Pons (tissue), 1 donor: ENCODE measurements around the gene PKP3.
A peak's percentile ranks its signal among the peaks of the same experiment; 100 is the strongest.

Experiments used
- DNase-seq: peaks from one replicate; pipeline ENCODE4 v3.0.0-alpha.2; 2016; ENCODE audit warnings: low spot score

The PKP3 gene

GRCh38 chr11:444396-445144 lies 50.6 kb downstream of the PKP3 start:
- no peak for DNase-seq

DNA sequence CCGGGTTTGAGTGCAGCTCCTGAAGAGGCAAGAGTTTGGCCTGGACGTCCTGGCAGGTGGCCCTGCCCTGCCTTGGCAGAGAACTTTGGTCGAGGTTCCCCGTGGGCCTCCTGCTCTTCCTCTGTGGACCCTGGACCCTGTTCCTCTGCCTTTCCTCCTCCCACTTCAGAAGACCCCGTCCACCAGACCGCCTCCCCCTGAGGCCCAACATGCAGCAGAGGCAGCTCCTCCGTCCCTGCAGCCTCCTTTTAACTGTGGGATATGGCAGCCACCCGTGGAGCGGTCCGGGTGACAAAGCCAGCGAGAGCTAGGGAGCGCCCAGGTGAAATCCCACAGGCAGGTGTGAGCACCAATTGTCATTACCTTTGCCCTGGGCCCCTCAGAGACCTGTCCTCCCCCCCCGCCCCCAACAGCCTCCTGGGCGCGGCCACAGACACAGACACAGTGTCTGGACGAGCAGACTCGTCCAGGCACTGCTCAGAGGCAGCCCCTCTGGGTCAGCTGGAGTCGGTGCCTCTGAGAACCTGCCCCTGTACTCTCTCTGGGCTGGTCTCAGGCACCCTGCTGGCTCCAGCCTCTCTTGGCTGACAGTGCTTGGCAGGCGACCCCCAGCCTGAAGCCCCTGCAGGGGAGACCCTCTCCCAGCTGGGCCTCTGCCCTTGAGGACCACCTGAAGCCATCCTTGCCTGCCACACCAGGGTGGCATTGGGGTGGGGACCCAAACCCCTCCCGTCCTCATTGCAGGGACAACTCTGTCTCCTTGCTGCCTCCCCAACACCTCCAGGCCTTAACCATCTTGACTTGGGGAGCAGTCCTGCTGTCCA lies 52.0 kb downstream of the PKP3 start:
- no peak for DNase-seq

DNA sequence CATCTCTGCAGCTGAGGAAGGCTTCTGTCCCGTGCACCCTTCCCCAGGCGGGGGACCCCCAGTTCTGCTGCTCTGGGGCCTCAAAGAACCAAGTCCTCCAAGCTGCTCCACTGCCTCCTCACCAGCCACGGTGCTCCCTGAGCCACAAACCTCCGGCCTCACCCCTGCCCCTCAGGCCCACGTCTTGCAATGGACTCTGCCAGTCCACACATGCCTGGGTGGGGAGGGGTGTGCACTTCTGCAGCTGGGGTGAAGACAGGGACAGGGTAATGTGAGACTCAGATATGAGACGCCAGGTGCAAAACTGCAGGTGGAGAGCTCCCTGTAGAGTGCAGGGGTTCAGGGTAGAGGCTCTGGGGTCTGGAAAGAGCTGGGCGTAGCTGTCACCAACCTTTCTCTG lies 52.9 kb downstream of the PKP3 start:
- DNase-seq, result no peak

- peak; percentile 90 for DNase-seq
Measured at GRCh38 chr11:447923-448731, 54.1 kb downstream of the PKP3 start.

DNA sequence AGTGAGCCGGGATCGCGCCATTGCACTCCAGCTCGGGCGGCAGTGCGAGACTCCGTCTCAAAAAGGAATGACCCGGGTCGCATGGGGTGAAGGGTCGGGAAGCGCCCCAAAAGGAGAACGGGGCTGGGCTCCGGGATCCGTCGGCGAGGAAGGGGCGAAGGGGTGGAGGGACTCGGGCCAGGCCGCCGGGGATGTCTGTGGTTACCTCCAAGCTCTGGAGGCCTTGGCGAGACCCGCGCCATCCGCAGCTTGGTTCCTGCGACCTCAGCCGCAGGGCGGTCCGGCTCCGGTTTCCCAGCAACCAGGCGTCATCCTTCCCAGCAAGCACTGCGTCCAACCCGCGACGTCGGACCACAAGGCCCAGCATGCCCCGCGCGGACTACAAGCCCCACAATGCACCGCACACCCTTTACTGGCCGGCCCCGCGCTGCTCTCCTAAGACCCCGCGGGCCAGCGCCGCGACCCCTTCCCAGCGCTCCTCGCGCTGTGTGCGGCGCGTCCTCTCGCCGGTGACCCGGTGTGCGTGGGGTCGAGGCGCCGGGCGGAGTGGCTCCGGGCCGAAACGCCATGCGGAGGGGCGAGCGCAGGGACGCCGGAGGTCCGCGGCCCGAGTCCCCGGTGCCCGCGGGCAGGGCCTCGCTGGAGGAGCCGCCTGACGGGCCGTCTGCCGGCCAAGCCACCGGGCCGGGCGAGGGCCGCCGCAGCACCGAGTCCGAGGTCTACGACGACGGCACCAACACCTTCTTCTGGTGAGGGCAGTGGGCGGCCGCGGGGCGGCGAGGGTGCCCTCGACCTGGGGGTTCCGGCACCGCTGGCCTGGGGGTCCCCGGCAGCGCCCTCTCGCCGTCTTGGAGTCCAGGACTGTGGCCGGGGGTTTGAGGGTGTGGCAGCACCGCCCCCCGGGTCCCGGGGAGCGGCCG lies 56.1 kb downstream of the PKP3 start, which contains the start of gene PTDSS2:
Gene PTDSS2, plus strand, starts transcription at position 391 of the 920 bp plus-strand sequence. Its CDS starts 177 bp downstream, at position 568.
- DNase-seq, result peak; percentile 89

- DNase-seq, result peak; percentile 70
Measured at GRCh38 chr11:450809-451451, 56.9 kb downstream of the PKP3 start.

DNA sequence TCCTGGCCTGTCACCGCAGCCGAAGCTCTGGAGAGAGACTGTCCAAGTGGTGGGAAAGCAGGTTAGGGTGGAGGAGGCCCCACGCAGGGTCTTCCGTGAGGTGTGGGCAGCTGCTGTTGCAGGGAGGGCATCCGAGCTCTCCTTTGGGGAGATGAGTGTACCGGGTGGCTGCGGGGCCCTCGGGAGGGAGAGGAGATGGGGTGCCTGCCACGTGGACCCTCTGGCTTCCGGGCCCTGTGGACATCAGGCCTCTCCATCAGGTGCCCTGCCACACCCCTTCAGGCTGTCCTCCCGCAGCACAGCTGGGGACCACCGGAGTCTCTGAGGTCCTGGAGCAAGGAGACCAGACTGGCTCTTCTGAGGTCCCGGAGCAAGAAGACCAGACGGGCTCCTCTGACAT lies 57.7 kb downstream of the PKP3 start:
- DNase-seq, result no peak

DNA sequence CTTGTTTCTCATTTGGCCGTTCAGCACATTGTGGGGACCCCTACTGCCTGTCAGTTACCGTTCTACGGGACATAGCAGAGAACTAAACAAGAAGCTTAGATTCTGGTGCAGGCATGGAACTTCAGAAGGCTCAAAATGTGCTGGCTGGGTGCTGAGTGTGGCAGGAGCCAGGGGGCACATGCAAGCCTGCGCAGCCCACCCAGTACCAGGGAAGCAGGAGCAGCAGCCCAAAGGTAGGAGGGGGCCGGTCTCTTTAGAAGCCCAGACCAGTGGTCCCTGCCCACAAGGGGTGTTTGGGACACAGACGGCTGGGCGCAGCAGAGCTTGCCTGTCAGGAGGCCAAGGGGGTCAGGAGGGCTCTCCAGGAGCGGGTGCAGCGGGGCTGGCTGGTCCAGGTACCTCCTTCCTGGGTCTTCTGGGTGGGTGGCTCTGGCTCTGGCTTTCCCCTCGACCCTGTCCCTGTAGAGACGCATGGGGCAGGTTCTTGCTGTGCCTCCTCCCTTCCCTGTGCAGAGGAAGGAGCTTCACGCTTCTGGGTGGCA lies 58.3 kb downstream of the PKP3 start:
- no peak for DNase-seq

DNA sequence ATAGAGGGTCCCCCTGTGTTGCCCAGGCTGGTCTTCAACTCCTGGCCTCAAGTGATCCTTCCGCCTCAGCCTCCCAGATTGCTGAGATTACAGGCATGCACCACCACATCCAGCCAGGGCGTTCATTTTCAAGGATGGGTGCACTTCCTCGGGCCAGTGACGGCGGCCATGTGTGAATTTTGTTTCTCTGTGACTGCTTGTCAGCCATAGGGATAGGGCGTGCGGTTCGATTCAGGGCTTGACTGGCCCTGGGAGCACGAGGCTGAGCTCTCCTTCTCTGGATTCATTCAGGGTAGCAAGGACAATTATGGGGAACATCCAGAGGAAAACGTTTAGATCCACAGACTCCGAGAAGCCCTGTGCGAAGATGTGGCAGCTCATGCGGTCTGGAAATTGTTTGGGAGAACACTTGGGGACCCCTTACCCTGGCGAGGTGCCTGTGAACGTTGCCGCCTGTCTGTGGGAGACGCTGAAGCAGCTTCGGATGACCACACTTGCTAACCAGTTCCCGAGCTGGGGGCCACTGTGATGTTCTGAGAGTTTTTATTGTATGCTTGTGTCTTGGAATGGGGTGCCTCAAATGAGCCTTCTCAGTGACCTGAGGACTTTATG lies 59.0 kb downstream of the PKP3 start:
- no peak for DNase-seq

GRCh38 chr11:453564-453963 lies 59.6 kb downstream of the PKP3 start:
- DNase-seq, result no peak

DNA sequence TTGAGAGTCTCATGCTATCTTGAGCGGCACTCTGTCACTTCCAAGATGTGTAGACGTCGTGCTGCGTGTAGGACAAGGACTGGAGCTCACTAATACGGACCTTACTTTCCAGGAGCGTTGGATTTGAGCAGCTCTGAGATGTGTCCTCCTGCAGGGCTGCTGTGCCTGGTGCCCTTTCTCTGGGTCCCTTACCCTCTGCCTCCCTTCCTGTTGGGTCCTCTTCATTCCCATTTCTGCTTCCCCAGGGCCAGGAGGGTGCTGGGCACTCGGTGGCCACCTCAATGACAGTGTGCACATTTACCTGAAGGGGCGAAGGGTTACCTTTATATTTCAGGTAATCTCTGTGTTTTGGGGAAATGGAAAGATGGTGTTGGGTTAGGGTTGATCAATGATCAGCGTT lies 60.0 kb downstream of the PKP3 start:
- DNase-seq, result no peak
